T-cell (primary cell): ENCODE results near the gene VWA3B. TPM values are rescaled to one million over a fixed set of nuclear protein-coding genes. Genes with fewer than 3 reads are reported as not detected.

ENCODE experiments used
- ATAC-seq, 4 experiments: fragments of 200-7000 bp in 3 of 4; fragments of 150-1000 bp in 1 of 4; cut with Tn5 transposase; replicated peaks in 1 of 4; 1 replicate in 3 of 4; 2 replicates in 1 of 4; pipeline ENCODE4 v1.10.0; 2021; ENCODE audit warnings: moderate library complexity in 3 of 4, mild to moderate bottlenecking in 2 of 4, moderate number of reproducible peaks in 1 of 4
- CTCF ChIA-PET, 2 donors: fragments of 300-600 bp; sonication (Branson Sonifier 250); formaldehyde crosslinking; loops; one replicate each; lab custom pipeline; 2022; ENCODE audit warnings: antibody characterized with exemption in 2 of 2; lab: Charles Lee
- POLR2A ChIA-PET, 2 donors: fragments of 300-600 bp; sonication (Branson Sonifier 250); formaldehyde crosslinking; loops; one replicate each; lab custom pipeline; 2022; ENCODE audit warnings: antibody characterized with exemption in 2 of 2; lab: Charles Lee
- DNase-seq, 35 experiments: peaks; one replicate each; pipeline versions ENCODE4 v3.0.0 to v3.0.0-alpha.2; 2013 to 2023
- H3K27ac ChIP-seq: one replicate; pipeline ENCODE4 v1.5.1; 2013; ENCODE audit warnings: low read length
- H3K27me3 ChIP-seq, 2 experiments: replicated peaks in 1 of 2; 1 replicate in 1 of 2; 2 replicates in 1 of 2; pipeline versions ENCODE4 v1.6.1 to v1.7.0; 2013; ENCODE audit warnings: low read length in 1 of 2, mixed read lengths in 1 of 2; ENCODE audit not compliant: control insufficient read depth in 2 of 2, insufficient read depth in 2 of 2; ENCODE audit errors: extremely low read depth in 1 of 2
- H3K36me3 ChIP-seq, 2 donors: 1 replicate in 1 of 2; 2 replicates in 1 of 2; pipeline versions ENCODE4 v1.6.1 to v1.7.0; 2013; ENCODE audit warnings: low read length in 1 of 2; ENCODE audit not compliant: control insufficient read depth in 2 of 2, insufficient read depth in 1 of 2; ENCODE audit errors: extremely low read depth in 1 of 2
- H3K4me1 ChIP-seq, 2 experiments: 1 replicate in 1 of 2; 2 replicates in 1 of 2; pipeline versions ENCODE4 v1.6.1 to v1.7.0; 2013; ENCODE audit warnings: low read length in 2 of 2, mixed read lengths in 1 of 2; ENCODE audit not compliant: insufficient read depth in 2 of 2, control insufficient read depth in 1 of 2; ENCODE audit errors: extremely low read depth in 1 of 2
- H3K4me3 ChIP-seq, 2 donors: 1 replicate in 1 of 2; 2 replicates in 1 of 2; pipeline versions ENCODE4 v1.5.1 to v1.7.0; 2013; ENCODE audit warnings: mild to moderate bottlenecking in 2 of 2, low read length in 1 of 2, moderate library complexity in 1 of 2; ENCODE audit not compliant: control insufficient read depth in 1 of 2; ENCODE audit errors: extremely low read depth in 1 of 2
- H3K9me3 ChIP-seq: 2 replicates; pipeline ENCODE4 v1.7.0; 2013
- H3K27ac Mint-ChIP-seq, 2 donors: one replicate each; pipeline ENCODE4 v1.8.0; 2020 to 2021; ENCODE audit warnings: mild to moderate bottlenecking in 2 of 2, mixed read lengths in 2 of 2
- H3K27me3 Mint-ChIP-seq, 2 donors: one replicate each; pipeline ENCODE4 v1.8.0; 2021 to 2022; ENCODE audit warnings: mixed read lengths in 2 of 2
- H3K36me3 Mint-ChIP-seq: one replicate; pipeline ENCODE4 v1.8.0; 2021; ENCODE audit warnings: mixed read lengths
- H3K4me1 Mint-ChIP-seq, 3 donors: one replicate each; pipeline ENCODE4 v1.8.0; 2020 to 2022; ENCODE audit warnings: mixed read lengths in 3 of 3, mild to moderate bottlenecking in 1 of 3
- H3K4me3 Mint-ChIP-seq, 3 donors: one replicate each; pipeline ENCODE4 v1.8.0; 2020 to 2022; ENCODE audit warnings: mild to moderate bottlenecking in 3 of 3, mixed read lengths in 3 of 3, moderate library complexity in 3 of 3
- H3K9me3 Mint-ChIP-seq, 3 donors: one replicate each; pipeline ENCODE4 v1.8.0; 2020 to 2022; ENCODE audit warnings: mixed read lengths in 3 of 3
- WGBS: methylation state at CpG from one replicate; pipeline ENCODE4 v1.1.5; 2013; ENCODE audit warnings: missing lambda C conversion rate; ENCODE audit not compliant: insufficient coverage; 5-methylcytosine and 5-hydroxymethylcytosine counted together
- total RNA-seq, 35 experiments: library from RNA in 6 of 35; stranded (reverse) in 6 of 35; fragments of 120-200 nt in 1 of 35; gene quantifications; one replicate each; pipeline versions ENCODE4 v1.2.1 to v1.2.4 and lab custom pipeline; 2013 to 2026

The VWA3B gene
- total RNA-seq, 5 donors from 2014 or later (not counting 1 experiment from before 2014, with no cell fraction given): not detected

DNA sequence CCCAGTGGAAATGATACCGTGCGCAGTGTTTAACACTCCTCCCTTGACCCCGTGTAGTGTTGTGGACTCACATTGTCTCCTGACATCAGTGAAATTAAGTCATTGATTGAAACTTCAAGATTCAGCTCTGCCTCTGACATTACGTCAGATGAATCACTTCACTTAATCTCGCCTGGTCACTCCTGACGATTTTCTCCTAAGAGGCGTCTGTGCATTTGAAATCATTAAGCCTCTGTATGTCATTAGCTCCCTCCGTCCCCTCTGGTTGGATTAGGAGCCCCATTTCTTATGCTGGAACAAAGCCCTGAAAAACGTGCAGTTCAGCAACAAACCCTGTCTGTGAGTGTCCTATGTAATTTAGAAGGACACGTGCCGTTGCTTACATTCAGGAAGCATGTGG lies 222.6 kb downstream of the VWA3B start:
- Histone ChIP-seq H3K27ac (no peak overlapping the region), H3K9me3 (no peaks in the 10 kb centered on the region), H3K36me3 (no peaks in the 10 kb centered on the region), H3K4me3 (no peak overlapping the region), H3K4me1 (no peaks in the 10 kb centered on the region), H3K27me3 (peaks cover 0 to 34% of the 10 kb centered on the region in 2 experiments)
- no peak overlapping the region for H3K27ac Mint-ChIP-seq
- DNase-seq (no peak), ATAC-seq (no peak)
- H3K4me1 Mint-ChIP-seq: no peaks in the 10 kb centered on the region
- no peak overlapping the region for H3K4me3 Mint-ChIP-seq
- H3K27me3 Mint-ChIP-seq: peaks cover 48 to 55% of the 10 kb centered on the region in 2 donors
- CTCF ChIA-PET: no interaction called here
- POLR2A ChIA-PET: no interaction called here
- no peaks in the 10 kb centered on the region for H3K9me3 Mint-ChIP-seq
- no peaks in the 10 kb centered on the region for H3K36me3 Mint-ChIP-seq
- 87% methylated on average over 8 of the region's 11 CpGs for WGBS

DNA sequence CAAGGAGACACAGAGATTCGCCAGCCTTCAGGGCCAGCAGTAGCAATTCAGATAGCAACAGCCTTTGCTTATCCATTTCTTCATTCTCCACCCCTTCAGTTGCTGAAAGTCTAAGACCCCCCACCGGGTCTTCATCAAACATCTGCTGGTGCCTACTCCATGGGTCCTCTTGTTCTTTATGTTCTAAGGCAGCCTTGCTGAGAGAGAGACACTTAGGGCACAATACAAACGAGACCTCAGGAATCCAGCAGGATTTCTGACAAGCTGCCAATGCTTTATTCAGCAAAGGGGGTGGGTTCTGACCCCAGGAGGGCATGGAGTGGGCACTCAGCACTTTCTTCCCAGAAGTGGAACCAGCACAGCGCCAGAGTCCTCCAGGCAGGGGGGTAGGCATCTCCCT lies 223.0 kb downstream of the VWA3B start:
- Histone ChIP-seq H3K4me3 (no peak overlapping the region), H3K9me3 (no peaks in the 10 kb centered on the region), H3K27ac (no peak overlapping the region), H3K4me1 (no peaks in the 10 kb centered on the region), H3K36me3 (no peaks in the 10 kb centered on the region), H3K27me3 (peaks cover 0 to 32% of the 10 kb centered on the region in 2 experiments)
- Mint-ChIP-seq H3K4me1 (no peaks in the 10 kb centered on the region), H3K36me3 (no peaks in the 10 kb centered on the region), H3K4me3 (no peak overlapping the region), H3K27me3 (peaks cover 44 to 51% of the 10 kb centered on the region in 2 donors), H3K27ac (no peak overlapping the region), H3K9me3 (no peaks in the 10 kb centered on the region)
- CTCF ChIA-PET: no interaction called here
- 80% methylated on average over 1 of the region's 4 CpGs for WGBS
- DNase-seq (no peak), ATAC-seq (no peak)
- POLR2A ChIA-PET: no interaction called here

DNA sequence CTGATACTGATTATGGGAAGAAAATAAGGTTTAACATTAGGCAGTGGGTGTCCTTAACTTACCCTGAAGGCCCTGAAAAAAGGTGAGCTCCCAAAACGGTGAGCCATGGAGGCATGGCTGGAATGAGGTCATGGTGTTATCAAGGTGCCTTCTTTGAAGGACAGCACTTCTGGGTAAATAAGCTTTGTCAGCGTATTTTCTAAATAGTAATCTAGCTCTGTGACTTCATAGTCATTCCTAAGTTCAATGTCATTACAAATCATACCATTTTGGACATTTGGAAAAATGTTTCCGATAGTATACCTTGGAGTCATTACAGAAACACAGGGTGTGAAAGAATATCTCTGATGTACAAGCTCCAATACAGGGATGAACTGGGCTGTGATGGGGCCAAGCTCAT lies 224.1 kb downstream of the VWA3B start:
- peaks cover 37 to 43% of the 10 kb centered on the region in 2 donors for H3K27me3 Mint-ChIP-seq
- Histone ChIP-seq H3K9me3 (no peaks in the 10 kb centered on the region), H3K27ac (no peak overlapping the region), H3K4me1 (no peaks in the 10 kb centered on the region), H3K4me3 (no peak overlapping the region), H3K36me3 (no peaks in the 10 kb centered on the region), H3K27me3 (peaks cover 0 to 25% of the 10 kb centered on the region in 2 experiments)
- DNase-seq: no peak
- no peaks in the 10 kb centered on the region for H3K4me1 Mint-ChIP-seq
- ChIA-PET CTCF (no interaction called here), POLR2A (no interaction called here)
- 50% methylated on average over 1 of the region's 3 CpGs for WGBS
- H3K9me3 Mint-ChIP-seq: no peaks in the 10 kb centered on the region
- no peak overlapping the region for H3K27ac Mint-ChIP-seq
- ATAC-seq: no peak
- no peaks in the 10 kb centered on the region for H3K36me3 Mint-ChIP-seq
- no peak overlapping the region for H3K4me3 Mint-ChIP-seq

DNA sequence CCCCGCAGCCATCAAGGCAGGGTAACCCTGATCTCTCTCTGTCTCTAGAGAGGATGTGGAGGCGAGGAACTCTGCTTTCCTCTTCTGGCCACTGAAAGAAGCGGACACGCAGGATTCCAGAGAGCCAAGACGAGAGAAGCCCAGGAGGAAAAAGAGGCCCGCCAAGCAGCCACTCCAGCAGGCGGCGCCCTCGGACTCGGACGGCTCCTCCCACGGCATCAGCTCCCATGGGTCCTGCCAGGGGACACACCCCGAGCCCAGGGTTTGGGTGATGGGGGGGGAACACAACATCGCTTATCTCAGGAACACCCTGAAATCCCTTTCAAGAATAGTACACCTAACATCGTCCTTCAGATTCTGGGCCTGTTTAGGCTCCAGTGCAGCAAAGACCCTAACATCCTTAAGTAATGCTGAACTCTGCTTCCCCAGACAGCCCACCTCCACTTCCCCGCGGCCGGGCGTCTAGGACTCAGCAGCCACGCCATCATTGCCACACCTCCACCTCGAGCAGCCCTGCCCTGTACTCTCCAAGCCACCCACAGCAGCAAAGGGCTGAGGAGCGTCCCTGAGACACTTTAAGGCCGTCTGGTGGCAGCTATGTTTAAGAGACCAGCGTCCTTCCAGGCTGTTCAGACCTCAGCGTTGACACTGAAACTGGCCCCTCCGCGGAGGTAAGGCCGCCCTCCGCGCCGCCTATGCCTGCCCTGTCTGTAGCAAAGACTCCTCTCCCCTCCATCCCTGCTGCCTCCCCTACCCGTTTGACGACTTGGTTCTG lies 225.0 kb downstream of the VWA3B start:
- CTCF ChIA-PET: no interaction called here
- Histone ChIP-seq H3K27ac (no peak overlapping the region), H3K36me3 (no peaks in the 10 kb centered on the region), H3K9me3 (no peaks in the 10 kb centered on the region), H3K4me1 (no peaks in the 10 kb centered on the region), H3K4me3 (no peak overlapping the region), H3K27me3 (peaks cover 0 to 23% of the 10 kb centered on the region in 2 experiments)
- DNase-seq (no peak), ATAC-seq (no peak)
- H3K4me3 Mint-ChIP-seq: no peak overlapping the region
- 72% methylated on average over 21 of the region's 33 CpGs for WGBS
- no peaks in the 10 kb centered on the region for H3K36me3 Mint-ChIP-seq
- no peak overlapping the region for H3K27ac Mint-ChIP-seq
- no peaks in the 10 kb centered on the region for H3K4me1 Mint-ChIP-seq
- POLR2A ChIA-PET: no interaction called here
- peaks cover 37 to 39% of the 10 kb centered on the region in 2 donors for H3K27me3 Mint-ChIP-seq
- no peaks in the 10 kb centered on the region for H3K9me3 Mint-ChIP-seq

DNA sequence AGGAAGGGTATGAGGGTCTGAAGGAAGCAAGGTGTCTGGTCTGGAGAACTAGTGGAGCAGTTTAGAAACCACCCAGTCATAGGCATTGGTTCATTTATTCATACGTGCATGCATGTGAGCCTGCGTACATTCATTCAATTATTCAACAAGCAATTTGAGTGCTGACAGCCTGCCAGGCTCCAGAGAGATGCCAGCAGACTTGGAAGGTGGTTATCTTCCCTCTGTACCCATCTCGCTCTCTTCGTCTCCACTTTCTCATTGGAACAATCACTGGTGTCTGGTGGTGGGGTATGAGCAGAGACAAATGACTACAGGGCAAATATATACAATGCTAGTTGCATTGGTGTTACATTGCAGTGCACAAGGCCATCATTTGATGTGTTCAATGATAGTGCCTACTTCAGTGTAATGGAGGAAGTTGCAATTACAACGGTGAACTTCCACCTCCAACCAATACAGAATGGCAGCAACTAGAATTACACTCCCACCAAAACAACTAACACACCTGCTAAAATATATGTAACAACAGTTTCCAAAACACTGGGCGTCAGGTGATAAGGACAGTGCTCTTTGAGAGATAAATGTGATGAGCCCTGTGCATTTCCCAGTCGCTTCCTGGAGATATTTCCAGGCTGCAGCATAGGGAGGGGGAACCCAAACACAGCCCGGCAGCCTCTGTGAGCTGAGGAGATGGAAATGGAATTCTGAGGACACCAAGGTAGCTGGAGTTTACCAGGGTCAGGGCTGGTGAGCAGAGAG lies 226.7 kb downstream of the VWA3B start:
- WGBS: 79% methylated on average over 3 of the region's 8 CpGs
- Mint-ChIP-seq H3K9me3 (peaks cover 0 to 7% (median 3%) of the 10 kb centered on the region in 3 donors), H3K27me3 (peaks cover 41% of the 10 kb centered on the region in 2 donors), H3K4me1 (no peaks in the 10 kb centered on the region), H3K27ac (no peak overlapping the region), H3K4me3 (no peak overlapping the region), H3K36me3 (no peaks in the 10 kb centered on the region)
- Histone ChIP-seq H3K4me3 (no peak overlapping the region), H3K4me1 (no peaks in the 10 kb centered on the region), H3K9me3 (no peaks in the 10 kb centered on the region), H3K36me3 (no peaks in the 10 kb centered on the region), H3K27me3 (peaks cover 0 to 20% of the 10 kb centered on the region in 2 experiments), H3K27ac (no peak overlapping the region)
- ATAC-seq (no peak), DNase-seq (no peak)
- POLR2A ChIA-PET: no interaction called here
- CTCF ChIA-PET: no interaction called here

DNA sequence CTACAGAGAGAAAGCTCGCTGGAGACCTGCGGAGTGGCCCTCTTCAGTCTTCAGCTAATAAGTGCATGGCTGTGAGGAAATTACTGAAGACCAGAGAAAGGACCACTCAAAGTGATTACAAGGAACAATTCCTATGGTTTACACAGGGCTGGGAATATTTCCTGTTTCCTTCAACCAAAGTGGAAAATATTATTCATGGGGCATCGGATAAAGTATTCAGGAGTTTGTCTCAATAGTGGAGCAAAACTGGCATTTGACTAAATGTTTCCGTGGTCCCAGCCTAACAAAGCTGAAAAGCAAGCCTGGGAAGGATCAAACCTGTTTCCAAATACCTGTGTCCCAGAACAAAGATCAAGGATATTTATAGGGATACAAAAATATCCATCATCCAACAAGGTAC lies 227.3 kb downstream of the VWA3B start:
- Mint-ChIP-seq H3K4me1 (no peaks in the 10 kb centered on the region), H3K27me3 (peaks cover 39 to 41% of the 10 kb centered on the region in 2 donors), H3K36me3 (no peaks in the 10 kb centered on the region), H3K4me3 (no peak overlapping the region), H3K27ac (no peak overlapping the region), H3K9me3 (peaks cover 0 to 9% (median 3%) of the 10 kb centered on the region in 3 donors)
- CTCF ChIA-PET: no interaction called here
- no peak for ATAC-seq
- Histone ChIP-seq H3K27me3 (peaks cover 0 to 20% of the 10 kb centered on the region in 2 experiments), H3K27ac (no peak overlapping the region), H3K9me3 (no peaks in the 10 kb centered on the region), H3K4me3 (no peak overlapping the region), H3K4me1 (no peaks in the 10 kb centered on the region), H3K36me3 (no peaks in the 10 kb centered on the region)
- WGBS: 100% methylated on average over 1 of the region's 4 CpGs
- no peak for DNase-seq
- POLR2A ChIA-PET: no interaction called here
